A673 (cell line): ENCODE data around the gene TPM3. TPM values are rescaled to one million over a fixed set of nuclear protein-coding genes. Genes with fewer than 3 reads are reported as not detected.

Experiments used
- BruUV-seq: library from RNA; stranded (reverse); fragments of 400-500 nt; replicated peaks from 2 replicates; lab custom pipeline; 2021; lab: Mats Ljungman, UMichigan
- CTCF ChIA-PET: fragments of 300-600 bp; sonication (Branson Sonifier 250); formaldehyde crosslinking; loops from one replicate; lab custom pipeline; 2022; ENCODE audit warnings: antibody characterized with exemption; lab: Charles Lee
- POLR2A ChIA-PET: fragments of 300-600 bp; sonication (Branson Sonifier 250); formaldehyde crosslinking; loops from one replicate; lab custom pipeline; 2022; ENCODE audit warnings: antibody characterized with exemption; ENCODE audit not compliant: low non-redundant PET; lab: Charles Lee
- DNase-seq: peaks from one replicate; pipeline ENCODE4 v3.0.0-alpha.2; 2015; ENCODE audit warnings: low spot score
- H3K27ac ChIP-seq: fragments of 200-600 bp; sonication (generic); 2 replicates; pipeline ENCODE4 v1.5.1; 2016; ENCODE audit warnings: mixed run types, low read depth, mild to moderate bottlenecking, mixed read lengths, antibody characterized with exemption, low read length; ENCODE audit not compliant: poor library complexity, severe bottlenecking
- H3K27me3 ChIP-seq: fragments of 200-600 bp; sonication (generic); replicated peaks from 2 replicates; pipeline ENCODE4 v1.6.1; 2017; ENCODE audit warnings: mixed run types, low read depth, mild to moderate bottlenecking, mixed read lengths, antibody characterized with exemption, low read length; ENCODE audit not compliant: insufficient read depth, poor library complexity
- H3K36me3 ChIP-seq: fragments of 200-600 bp; sonication (generic); 2 replicates; pipeline ENCODE4 v1.6.1; 2016; ENCODE audit warnings: mixed run types, mild to moderate bottlenecking, mixed read lengths, antibody characterized with exemption, low read length; ENCODE audit not compliant: insufficient read depth, poor library complexity, severe bottlenecking
- H3K4me1 ChIP-seq: fragments of 200-600 bp; sonication (generic); 2 replicates; pipeline ENCODE4 v1.6.1; 2017; ENCODE audit warnings: mixed run types, mild to moderate bottlenecking, mixed read lengths, antibody characterized with exemption, low read length; ENCODE audit not compliant: insufficient read depth, poor library complexity, severe bottlenecking
- H3K4me3 ChIP-seq: fragments of 200-600 bp; sonication (generic); 2 replicates; pipeline ENCODE4 v1.5.1; 2016; ENCODE audit warnings: low read depth, mixed run types, mild to moderate bottlenecking, mixed read lengths, low read length; ENCODE audit not compliant: poor library complexity, severe bottlenecking
- H3K9me3 ChIP-seq: fragments of 200-600 bp; sonication (generic); 2 replicates; pipeline ENCODE4 v1.6.1; 2016; ENCODE audit warnings: mixed run types, low read depth, mild to moderate bottlenecking, mixed read lengths, antibody characterized with exemption, low read length; ENCODE audit not compliant: poor library complexity, severe bottlenecking
- CTCF ChIP-seq: fragments of 300-800, 200-600 bp; sonication (generic); conservative IDR thresholded peaks from 2 replicates; pipeline ENCODE4 v1.5.1; 2017; ENCODE audit warnings: low read depth, mild to moderate bottlenecking, antibody characterized with exemption, low read length, moderate library complexity, mixed read lengths
- EZH2 ChIP-seq: fragments of 200-600 bp; sonication (generic); IDR thresholded peaks from 2 replicates; pipeline ENCODE4 v1.6.1; 2017; ENCODE audit warnings: borderline replicate concordance, low read depth, mild to moderate bottlenecking, mixed read lengths, antibody characterized with exemption, low read length; ENCODE audit not compliant: poor library complexity, severe bottlenecking
- intact Hi-C: fragments of 100-400 bp; cut with micrococcal nuclease; formaldehyde crosslinking; loops from one replicate; pipeline ENCODE4 v1.10.0; 2022; ENCODE audit not compliant: unreplicated experiment
- total RNA-seq: library from RNA; stranded (reverse); gene quantifications from 2 replicates; pipeline ENCODE4 v1.2.3, GENCODE V29; 2021

The TPM3 gene
- total RNA-seq, 1 experiment from 2014 or later = 746 TPM

GRCh38 chr1:154157520-154158306 lies 34.2 kb downstream of the TPM3 start:
- POLR2A ChIA-PET = no interaction called here
- Histone ChIP-seq H3K36me3 (peaks cover 72% of the 10 kb centered on the region), H3K27ac (peak overlapping the region; percentile 44), H3K4me3 (no peak overlapping the region), H3K27me3 (no peaks in the 10 kb centered on the region), H3K4me1 (peaks cover 7% of the 10 kb centered on the region), H3K9me3 (no peaks in the 10 kb centered on the region)
- intact Hi-C loops = no loop called here
- TF ChIP-seq EZH2 (no peak), CTCF (no peak)
- BruUV-seq = no TSS peak
- CTCF ChIA-PET = no interaction called here
- DNase-seq = no peak

- Histone ChIP-seq H3K27ac (peak overlapping the region; percentile 5), H3K36me3 (peaks cover 47% of the 10 kb centered on the region)
Observed at GRCh38 chr1:154155251-154155650, 36.6 kb downstream of the TPM3 start.

GRCh38 chr1:154154534-154155191 lies 37.2 kb downstream of the TPM3 start, which contains the start of gene NUP210L:
Gene NUP210L (minus strand): TSS chr1:154155073.
- H3K4me3 ChIP-seq = no peak within 1 kb of the TSS
- CTCF ChIA-PET = no interaction called here
- no peaks in the 10 kb centered on the region for H3K9me3 ChIP-seq
- H3K27me3 ChIP-seq = no peaks in the 10 kb centered on the region
- no peak for DNase-seq
- POLR2A ChIA-PET = no interaction called here
- TF ChIP-seq EZH2 = no peak
- TF ChIP-seq CTCF = no peak
- peaks cover 42% of the 10 kb centered on the region for H3K36me3 ChIP-seq
- H3K27ac ChIP-seq = peak within 1 kb of the TSS; percentile 5
- intact Hi-C loops = no loop called here
- no TSS peak for BruUV-seq
- H3K4me1 ChIP-seq = peaks cover 7% of the 10 kb centered on the region

More at GRCh38 chr1:154155251-154155650, 36.6 kb downstream of the TPM3 start:
- Histone ChIP-seq H3K4me3 (no peak overlapping the region), H3K4me1 (peaks cover 7% of the 10 kb centered on the region), H3K27me3 (no peaks in the 10 kb centered on the region), H3K9me3 (no peaks in the 10 kb centered on the region)
- intact Hi-C loops = no loop called here
- POLR2A ChIA-PET = no interaction called here
- CTCF ChIA-PET = no interaction called here
- no TSS peak for BruUV-seq
- TF ChIP-seq EZH2 (no peak), CTCF (no peak)
- no peak for DNase-seq
